HepG2 (cell line): Measurements from ENCODE around the gene RAB18. TPM values are rescaled to one million over a fixed set of nuclear protein-coding genes. Genes with fewer than 3 reads are reported as not detected.

Experiments used
- ATF6 ChIP-seq: sonication (generic); formaldehyde crosslinking; conservative IDR thresholded peaks from 2 replicates; pipeline ENCODE4 v1.4.0; 2020; ENCODE audit warnings: missing genetic modification reagents
- DR1 ChIP-seq: sonication (generic); formaldehyde crosslinking; IDR thresholded peaks from 2 replicates; pipeline ENCODE4 v1.8.0; 2021; ENCODE audit warnings: mild to moderate bottlenecking, missing genetic modification reagents, inconsistent platforms
- FOXJ3 ChIP-seq: sonication (generic); formaldehyde crosslinking; IDR thresholded peaks from 2 replicates; pipeline ENCODE4 v1.4.0; 2020; ENCODE audit warnings: missing genetic modification reagents, mild to moderate bottlenecking, borderline replicate concordance
- FOXP4 ChIP-seq: sonication (generic); formaldehyde crosslinking; IDR thresholded peaks from 2 replicates; pipeline ENCODE4 v1.4.0; 2020; ENCODE audit warnings: missing genetic modification reagents
- GABPB1 ChIP-seq: IDR thresholded peaks from 2 replicates; pipeline ENCODE4 v1.6.1; 2016; ENCODE audit warnings: mild to moderate bottlenecking, missing genetic modification reagents, moderate library complexity, missing compliant biosample characterization
- HINFP ChIP-seq: sonication (generic); formaldehyde crosslinking; IDR thresholded peaks from 2 replicates; pipeline ENCODE4 v1.4.0; 2020; ENCODE audit warnings: low read depth, mild to moderate bottlenecking, missing genetic modification reagents
- HOXA9 ChIP-seq: sonication (generic); formaldehyde crosslinking; IDR thresholded peaks from 2 replicates; pipeline ENCODE4 v1.8.1; 2022; ENCODE audit warnings: missing genetic modification reagents, mild to moderate bottlenecking, moderate library complexity, borderline replicate concordance
- MAFF ChIP-seq: IDR thresholded peaks from 2 replicates; pipeline ENCODE4 v1.6.1; 2011; ENCODE audit warnings: low read depth, low read length, improper control_type of control experiment
- MZF1 ChIP-seq: sonication (generic); formaldehyde crosslinking; IDR thresholded peaks from 2 replicates; pipeline ENCODE4 v1.8.1; 2023; ENCODE audit warnings: mild to moderate bottlenecking, missing genetic modification reagents, borderline replicate concordance
- POLR2AphosphoS5 ChIP-seq: IDR thresholded peaks from 2 replicates; pipeline ENCODE4 v1.6.1; 2012; ENCODE audit warnings: low read depth, low read length
- REL ChIP-seq: sonication (generic); formaldehyde crosslinking; conservative IDR thresholded peaks from 2 replicates; pipeline ENCODE4 v1.8.0; 2022; ENCODE audit warnings: mild to moderate bottlenecking, missing genetic modification reagents, moderate library complexity
- SIN3A ChIP-seq: IDR thresholded peaks from 2 replicates; pipeline ENCODE4 v1.6.1; 2011; ENCODE audit warnings: low read depth, mild to moderate bottlenecking, control low read depth, low read length, borderline replicate concordance
- SUZ12 ChIP-seq: fragments of 150-350 bp; IDR thresholded peaks from 2 replicates; pipeline ENCODE4 v1.6.1; 2014; ENCODE audit warnings: low read depth, low read length
- TBP ChIP-seq: sonication (generic); formaldehyde crosslinking; IDR thresholded peaks from 2 replicates; pipeline ENCODE4 v1.5.0; 2020; ENCODE audit warnings: missing genetic modification reagents
- ZNF235 ChIP-seq: sonication (generic); formaldehyde crosslinking; IDR thresholded peaks from 2 replicates; pipeline ENCODE4 v1.8.1; 2023; ENCODE audit warnings: mild to moderate bottlenecking, missing genetic modification reagents, borderline replicate concordance
- ZNF382 ChIP-seq: sonication (generic); formaldehyde crosslinking; IDR thresholded peaks from 2 replicates; pipeline ENCODE4 v1.5.0; 2020; ENCODE audit warnings: missing genetic modification reagents, mild to moderate bottlenecking, borderline replicate concordance
- ZNF577 ChIP-seq: sonication (generic); formaldehyde crosslinking; IDR thresholded peaks from 2 replicates; pipeline ENCODE4 v1.4.0; 2020; ENCODE audit warnings: mild to moderate bottlenecking, low read depth, missing genetic modification reagents, borderline replicate concordance
- ZNF672 ChIP-seq: sonication (generic); formaldehyde crosslinking; IDR thresholded peaks from 2 replicates; pipeline ENCODE4 v1.8.1; 2022; ENCODE audit warnings: missing genetic modification reagents
- ZNF713 ChIP-seq: sonication (generic); formaldehyde crosslinking; IDR thresholded peaks from 2 replicates; pipeline ENCODE4 v1.4.0; 2020; ENCODE audit warnings: mild to moderate bottlenecking, missing genetic modification reagents
- ZNF788 ChIP-seq: sonication (generic); formaldehyde crosslinking; IDR thresholded peaks from 2 replicates; pipeline ENCODE4 v1.5.0; 2020; ENCODE audit warnings: mild to moderate bottlenecking, missing genetic modification reagents, borderline replicate concordance
- polyA plus RNA-seq, 8 experiments: library from polyadenylated mRNA; depleted of rRNA in 3 of 8; stranded (reverse) in 7 of 8; unstranded in 1 of 8; fragments of >200 nt; fragmentation: Illumina TruSeq in 4 of 8; extraction: Trizol in 4 of 8; gene quantifications; 2 replicates each; pipeline versions ENCODE4 v1.2.1 to v1.2.3, GENCODE V29; 2011 to 2016; ENCODE audit warnings: low read depth in 4 of 8, missing spikeins in 1 of 8, mixed read lengths in 1 of 8; ENCODE audit not compliant: insufficient read depth in 1 of 8
- total RNA-seq, 5 experiments: library from RNA; depleted of rRNA; stranded (reverse); fragments of >200 nt; fragmentation: Illumina TruSeq; extraction: Trizol; gene quantifications; 2 replicates each; pipeline ENCODE4 v1.2.3, GENCODE V29; 2016; ENCODE audit warnings: low read depth in 1 of 5
- TF ChIP-seq, protein P1 (sequence below): sonication (generic); formaldehyde crosslinking; IDR thresholded peaks from 2 replicates; pipeline ENCODE4 v1.5.1; 2020; ENCODE audit warnings: missing genetic modification reagents, mild to moderate bottlenecking, borderline replicate concordance

Gene RAB18
- total and polyA plus RNA-seq, 2 of the 13 experiments (the other 11 are each of a cell fraction or from before 2014, with no cell fraction given), result 22.3 to 69.1 TPM

GRCh38 chr10:27504007-27504807, at the start of gene RAB18 (continued):
- TF ChIP-seq ATF6 (no peak), HINFP (CRISPR knock-in tag) (peak; percentile 80; the same call in 1 of the 2 replicates), ZNF382 (CRISPR knock-in tag) (no peak), REL (CRISPR knock-in tag) (no peak), TBP (CRISPR knock-in tag) (no peak), SIN3A (0 out of 2 replicates have a peak, but pooled peaks have one; percentile 71), GABPB1 (CRISPR knock-in tag) (peak; percentile 98), FOXJ3 (CRISPR knock-in tag) (0 out of 2 replicates have a peak, but pooled peaks have one; percentile 10), ZNF235 (CRISPR knock-in tag) (no peak), DR1 (CRISPR knock-in tag) (peak; percentile 62), POLR2AphosphoS5 (peak; percentile 85), ZNF713 (CRISPR knock-in tag) (0 out of 2 replicates have a peak, but pooled peaks have one; percentile 11), ZNF788 (CRISPR knock-in tag) (peak; percentile 96), MZF1 (CRISPR knock-in tag) (peak; percentile 71; the same call in 1 of the 2 replicates), MAFF (no peak), FOXP4 (CRISPR knock-in tag) (peak; percentile 58; the same call in 1 of the 2 replicates), HOXA9 (CRISPR knock-in tag) (no peak), ZNF672 (CRISPR knock-in tag) (no peak), ZNF577 (CRISPR knock-in tag) (no peak), SUZ12 (peak; percentile 18; the same call in 1 of the 2 replicates)
- TF ChIP-seq, protein P1, sequence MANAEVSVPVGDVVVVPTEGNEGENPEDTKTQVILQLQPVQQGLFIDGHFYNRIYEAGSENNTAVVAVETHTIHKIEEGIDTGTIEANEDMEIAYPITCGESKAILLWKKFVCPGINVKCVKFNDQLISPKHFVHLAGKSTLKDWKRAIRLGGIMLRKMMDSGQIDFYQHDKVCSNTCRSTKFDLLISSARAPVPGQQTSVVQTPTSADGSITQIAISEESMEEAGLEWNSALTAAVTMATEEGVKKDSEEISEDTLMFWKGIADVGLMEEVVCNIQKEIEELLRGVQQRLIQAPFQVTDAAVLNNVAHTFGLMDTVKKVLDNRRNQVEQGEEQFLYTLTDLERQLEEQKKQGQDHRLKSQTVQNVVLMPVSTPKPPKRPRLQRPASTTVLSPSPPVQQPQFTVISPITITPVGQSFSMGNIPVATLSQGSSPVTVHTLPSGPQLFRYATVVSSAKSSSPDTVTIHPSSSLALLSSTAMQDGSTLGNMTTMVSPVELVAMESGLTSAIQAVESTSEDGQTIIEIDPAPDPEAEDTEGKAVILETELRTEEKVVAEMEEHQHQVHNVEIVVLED, result peak; percentile 96
